ENCODE results near the gene NR0B1. TPM values are rescaled to one million over a fixed set of nuclear protein-coding genes. Genes with fewer than 3 reads are reported as not detected.

NR0B1 gene
- total RNA-seq, 1 donor from 2014 or later: not detected

Other genes starting within 250 kb of the NR0B1 start
- gene MAGEB2, start 93.8 kb downstream of the NR0B1 start, total RNA-seq: not detected in 2 replicates
- gene MAGEB3, start 78.7 kb downstream of the NR0B1 start, total RNA-seq: not detected in 2 replicates
- gene MAGEB4, start 67.4 kb downstream of the NR0B1 start, total RNA-seq: not detected in 2 replicates
- gene MAGEB1, start 62.2 kb downstream of the NR0B1 start, total RNA-seq: not detected in 2 replicates